Nephron (organoid): Measurements from ENCODE around the gene SLC25A44.
A peak's percentile ranks its signal among the peaks of the same experiment; 100 is the strongest.

Source experiments
- H3K27ac Mint-ChIP-seq, 3 experiments: 2 replicates each; pipeline ENCODE4 v1.8.0; 2020; ENCODE audit warnings: mixed read lengths in 3 of 3, mild to moderate bottlenecking in 2 of 3, moderate library complexity in 1 of 3
- H3K27me3 Mint-ChIP-seq: 2 replicates; pipeline ENCODE4 v1.8.0; 2021; ENCODE audit warnings: low read depth, mild to moderate bottlenecking, moderate library complexity, mixed read lengths
- H3K36me3 Mint-ChIP-seq: 2 replicates; pipeline ENCODE4 v1.8.0; 2020; ENCODE audit warnings: low read depth, mixed read lengths
- H3K4me1 Mint-ChIP-seq: 2 replicates; pipeline ENCODE4 v1.8.0; 2020; ENCODE audit warnings: mixed read lengths
- H3K4me3 Mint-ChIP-seq, 3 experiments: 2 replicates each; pipeline ENCODE4 v1.8.0; 2020; ENCODE audit warnings: mild to moderate bottlenecking in 3 of 3, mixed read lengths in 3 of 3, moderate library complexity in 2 of 3
- H3K9me3 Mint-ChIP-seq: 2 replicates; pipeline ENCODE4 v1.8.0; 2020; ENCODE audit warnings: mixed read lengths
- CTCF ChIP-seq, 3 experiments: fragments of 200-600 bp; sonication (generic); IDR thresholded peaks; one replicate each; pipeline ENCODE4 v1.5.0; 2021; ENCODE audit warnings: antibody characterized with exemption in 3 of 3; ENCODE audit not compliant: unreplicated experiment in 3 of 3

Gene SLC25A44

GRCh38 chr1:156165083-156165482 is 28.8 kb upstream of the SLC25A44 start:
- no peak overlapping the region for H3K4me3 Mint-ChIP-seq
- peaks cover 8% of the 10 kb centered on the region for H3K36me3 Mint-ChIP-seq
- H3K4me1 Mint-ChIP-seq = peaks cover 28% of the 10 kb centered on the region
- no peak for TF ChIP-seq CTCF (IDR thresholded peaks at IDR 0.05; ENCODE audit: unreplicated experiment in 3 of 3)
- H3K27ac Mint-ChIP-seq = no peak overlapping the region
- H3K27me3 Mint-ChIP-seq = no peaks in the 10 kb centered on the region
- peaks cover 2% of the 10 kb centered on the region for H3K9me3 Mint-ChIP-seq

- no peak for TF ChIP-seq CTCF (IDR thresholded peaks at IDR 0.05; ENCODE audit: unreplicated experiment in 3 of 3)
- H3K9me3 Mint-ChIP-seq = peaks cover 2% of the 10 kb centered on the region
- peaks cover 14% of the 10 kb centered on the region for H3K4me1 Mint-ChIP-seq
- H3K36me3 Mint-ChIP-seq = peaks cover 8% of the 10 kb centered on the region
- H3K4me3 Mint-ChIP-seq = no peak overlapping the region
- peaks cover 2% of the 10 kb centered on the region for H3K27me3 Mint-ChIP-seq
- H3K27ac Mint-ChIP-seq = no peak overlapping the region
These were observed 26.4 kb upstream of the SLC25A44 start for GRCh38 chr1:156167536-156167935.

- H3K9me3 Mint-ChIP-seq = peaks cover 2% of the 10 kb centered on the region
- no peak for TF ChIP-seq CTCF (IDR thresholded peaks at IDR 0.05; ENCODE audit: unreplicated experiment in 3 of 3)
- peaks cover 8% of the 10 kb centered on the region for H3K27me3 Mint-ChIP-seq
- no peak overlapping the region for H3K27ac Mint-ChIP-seq
- peaks cover 3% of the 10 kb centered on the region for H3K36me3 Mint-ChIP-seq
- H3K4me3 Mint-ChIP-seq = no peak overlapping the region
- H3K4me1 Mint-ChIP-seq = peaks cover under 1% of the 10 kb centered on the region
These were observed 21.0 kb upstream of the SLC25A44 start for GRCh38 chr1:156172696-156173470.

- peaks cover 5% of the 10 kb centered on the region for H3K4me1 Mint-ChIP-seq
- no peak overlapping the region for H3K4me3 Mint-ChIP-seq
- H3K9me3 Mint-ChIP-seq = no peaks in the 10 kb centered on the region
- H3K36me3 Mint-ChIP-seq = no peaks in the 10 kb centered on the region
- no peak overlapping the region for H3K27ac Mint-ChIP-seq
- no peak for TF ChIP-seq CTCF (IDR thresholded peaks at IDR 0.05; ENCODE audit: unreplicated experiment in 3 of 3)
- peaks cover 14% of the 10 kb centered on the region for H3K27me3 Mint-ChIP-seq
These were observed 17.2 kb upstream of the SLC25A44 start for GRCh38 chr1:156176610-156177210.

- H3K4me1 Mint-ChIP-seq = peaks cover 5% of the 10 kb centered on the region
- no peaks in the 10 kb centered on the region for H3K9me3 Mint-ChIP-seq
- peaks cover 11% of the 10 kb centered on the region for H3K27me3 Mint-ChIP-seq
- peak overlapping the region in 1 of 3 experiments; percentile 35 for H3K27ac Mint-ChIP-seq
- H3K4me3 Mint-ChIP-seq = no peak overlapping the region
- TF ChIP-seq CTCF (IDR thresholded peaks at IDR 0.05; ENCODE audit: unreplicated experiment in 3 of 3) = no peak
- no peaks in the 10 kb centered on the region for H3K36me3 Mint-ChIP-seq
These were observed 15.8 kb upstream of the SLC25A44 start for GRCh38 chr1:156177919-156178654.
